ENCODE measurements around the gene PID1.
"Not testable (repeated sequence)": the region's sequence is repeated elsewhere in the genome, so short reads cannot be mapped to it uniquely, and the experiment has no call there.

The PID1 gene

GRCh38 chr2:229083606-229084340 lies 187.3 kb downstream of the PID1 start:
- DNase-seq (ENCODE audit: extremely low read depth in 1 of 2, low read depth in 1 of 2) = no peak

- DNase-seq (ENCODE audit: extremely low read depth in 1 of 2, low read depth in 1 of 2) = no peak
Measured at GRCh38 chr2:229081411-229081810, 189.7 kb downstream of the PID1 start.

- no peak for DNase-seq (ENCODE audit: extremely low read depth in 1 of 2, low read depth in 1 of 2)
Measured at GRCh38 chr2:229080172-229080571, 190.9 kb downstream of the PID1 start.

GRCh38 chr2:229076886-229077285 lies 194.2 kb downstream of the PID1 start:
- DNase-seq (ENCODE audit: extremely low read depth in 1 of 2, low read depth in 1 of 2) = not testable (repeated sequence)

- DNase-seq (ENCODE audit: extremely low read depth in 1 of 2, low read depth in 1 of 2) = no peak
Measured at GRCh38 chr2:229073935-229074334, 197.2 kb downstream of the PID1 start.

- no peak for DNase-seq (ENCODE audit: extremely low read depth in 1 of 2, low read depth in 1 of 2)
Measured at GRCh38 chr2:229071292-229071976, 199.7 kb downstream of the PID1 start.

- DNase-seq (ENCODE audit: extremely low read depth in 1 of 2, low read depth in 1 of 2) = no peak
Measured at GRCh38 chr2:229066121-229066715, 204.9 kb downstream of the PID1 start.

- no peak for DNase-seq (ENCODE audit: extremely low read depth in 1 of 2, low read depth in 1 of 2)
Measured at GRCh38 chr2:229064749-229065148, 206.3 kb downstream of the PID1 start.

GRCh38 chr2:229060147-229060546 lies 210.9 kb downstream of the PID1 start:
- no peak for DNase-seq (ENCODE audit: extremely low read depth in 1 of 2, low read depth in 1 of 2)

- no peak for DNase-seq (ENCODE audit: extremely low read depth in 1 of 2, low read depth in 1 of 2)
Measured at GRCh38 chr2:229059331-229060033, 211.6 kb downstream of the PID1 start.

- no peak for DNase-seq (ENCODE audit: extremely low read depth in 1 of 2, low read depth in 1 of 2)
Measured at GRCh38 chr2:229057976-229058553, 213.0 kb downstream of the PID1 start.

- DNase-seq (ENCODE audit: extremely low read depth in 1 of 2, low read depth in 1 of 2) = no peak
Measured at GRCh38 chr2:229054311-229054710, 216.8 kb downstream of the PID1 start.

- no peak for DNase-seq (ENCODE audit: extremely low read depth in 1 of 2, low read depth in 1 of 2)
Measured at GRCh38 chr2:229051798-229052197, 219.3 kb downstream of the PID1 start.

GRCh38 chr2:229050133-229050532 lies 221.0 kb downstream of the PID1 start:
- no peak for DNase-seq (ENCODE audit: extremely low read depth in 1 of 2, low read depth in 1 of 2)

GRCh38 chr2:229048134-229048533 lies 223.0 kb downstream of the PID1 start:
- DNase-seq (ENCODE audit: extremely low read depth in 1 of 2, low read depth in 1 of 2) = no peak

GRCh38 chr2:229045671-229046070 lies 225.4 kb downstream of the PID1 start:
- DNase-seq (ENCODE audit: extremely low read depth in 1 of 2, low read depth in 1 of 2) = no peak

- no peak for DNase-seq (ENCODE audit: extremely low read depth in 1 of 2, low read depth in 1 of 2)
Measured at GRCh38 chr2:229044581-229044980, 226.5 kb downstream of the PID1 start.

GRCh38 chr2:229043681-229044080 lies 227.4 kb downstream of the PID1 start:
- no peak for DNase-seq (ENCODE audit: extremely low read depth in 1 of 2, low read depth in 1 of 2)

- DNase-seq (ENCODE audit: extremely low read depth in 1 of 2, low read depth in 1 of 2) = no peak
Measured at GRCh38 chr2:229042349-229042748, 228.7 kb downstream of the PID1 start.

GRCh38 chr2:229041691-229042090 lies 229.4 kb downstream of the PID1 start:
- no peak for DNase-seq (ENCODE audit: extremely low read depth in 1 of 2, low read depth in 1 of 2)

GRCh38 chr2:229037621-229038020 lies 233.5 kb downstream of the PID1 start:
- DNase-seq (ENCODE audit: extremely low read depth in 1 of 2, low read depth in 1 of 2) = no peak

Measured in activated CD8-positive, alpha-beta memory T cell treated with anti-CD3 and anti-CD28 coated beads for 1 hour (primary cell).